Renal cortex interstitium (tissue), 11 donors: ENCODE data around the gene NTN5. TPM values are rescaled to one million over a fixed set of nuclear protein-coding genes. Genes with fewer than 3 reads are reported as not detected.
"Not testable (repeated sequence)": the region's sequence is repeated elsewhere in the genome, so short reads cannot be mapped to it uniquely, and the experiment has no call there.

ENCODE experiments used
- DNase-seq, 11 donors: peaks; one replicate each; pipeline ENCODE4 v3.0.0-alpha.2; 2013; ENCODE audit warnings: low read depth in 9 of 11, low spot score in 4 of 11; ENCODE audit errors: extremely low read depth in 1 of 11
- polyA plus RNA-seq, 3 donors: library from polyadenylated mRNA; unstranded; fragments of 120-200 nt; gene quantifications; one replicate each; pipeline ENCODE4 v1.2.1, GENCODE V29; 2013; ENCODE audit not compliant: insufficient read length in 3 of 3

NTN5 gene
- polyA plus RNA-seq, 3 donors = 0.68 to 2.4 (median 1.5) TPM

- no peak for DNase-seq
These were observed 37.4 kb downstream of the NTN5 start for GRCh38 chr19:48635263-48635965.

GRCh38 chr19:48634424-48635262 is 38.2 kb downstream of the NTN5 start:
- peak in 10 of 11 donors; percentile 88 to 95 (median 94) for DNase-seq

GRCh38 chr19:48634036-48634342 is 38.8 kb downstream of the NTN5 start:
- no peak for DNase-seq

GRCh38 chr19:48633148-48634035 is 39.4 kb downstream of the NTN5 start:
- DNase-seq = no peak

- DNase-seq = no peak
These were observed 40.1 kb downstream of the NTN5 start for GRCh38 chr19:48632692-48633147.

GRCh38 chr19:48632286-48632685 is 40.5 kb downstream of the NTN5 start:
- not testable (repeated sequence) for DNase-seq

- DNase-seq = no peak
These were observed 41.6 kb downstream of the NTN5 start for GRCh38 chr19:48631225-48631624.

- peak in 1 of 11 donors; percentile 54 for DNase-seq
These were observed 42.3 kb downstream of the NTN5 start for GRCh38 chr19:48630296-48631063.

- no peak for DNase-seq
These were observed 43.1 kb downstream of the NTN5 start for GRCh38 chr19:48629599-48630295.

- DNase-seq = no peak
These were observed 43.6 kb downstream of the NTN5 start for GRCh38 chr19:48629297-48629598.

GRCh38 chr19:48628486-48629296 is 44.1 kb downstream of the NTN5 start:
- no peak for DNase-seq

GRCh38 chr19:48627865-48628314 is 44.9 kb downstream of the NTN5 start:
- DNase-seq = no peak

GRCh38 chr19:48627201-48627864 is 45.5 kb downstream of the NTN5 start:
- no peak for DNase-seq

- DNase-seq = no peak
These were observed 46.9 kb downstream of the NTN5 start for GRCh38 chr19:48625891-48626327.

GRCh38 chr19:48624791-48625723 is 47.8 kb downstream of the NTN5 start:
- DNase-seq = no peak

GRCh38 chr19:48624067-48624594 is 48.7 kb downstream of the NTN5 start:
- DNase-seq = peak; percentile 88 to 98 (median 97)
